ENCODE data around the gene CDH4. TPM values are rescaled to one million over a fixed set of nuclear protein-coding genes. Genes with fewer than 3 reads are reported as not detected.

Gene CDH4
- total RNA-seq, 1 donor from 2014 or later, result 3.2 TPM

DNA sequence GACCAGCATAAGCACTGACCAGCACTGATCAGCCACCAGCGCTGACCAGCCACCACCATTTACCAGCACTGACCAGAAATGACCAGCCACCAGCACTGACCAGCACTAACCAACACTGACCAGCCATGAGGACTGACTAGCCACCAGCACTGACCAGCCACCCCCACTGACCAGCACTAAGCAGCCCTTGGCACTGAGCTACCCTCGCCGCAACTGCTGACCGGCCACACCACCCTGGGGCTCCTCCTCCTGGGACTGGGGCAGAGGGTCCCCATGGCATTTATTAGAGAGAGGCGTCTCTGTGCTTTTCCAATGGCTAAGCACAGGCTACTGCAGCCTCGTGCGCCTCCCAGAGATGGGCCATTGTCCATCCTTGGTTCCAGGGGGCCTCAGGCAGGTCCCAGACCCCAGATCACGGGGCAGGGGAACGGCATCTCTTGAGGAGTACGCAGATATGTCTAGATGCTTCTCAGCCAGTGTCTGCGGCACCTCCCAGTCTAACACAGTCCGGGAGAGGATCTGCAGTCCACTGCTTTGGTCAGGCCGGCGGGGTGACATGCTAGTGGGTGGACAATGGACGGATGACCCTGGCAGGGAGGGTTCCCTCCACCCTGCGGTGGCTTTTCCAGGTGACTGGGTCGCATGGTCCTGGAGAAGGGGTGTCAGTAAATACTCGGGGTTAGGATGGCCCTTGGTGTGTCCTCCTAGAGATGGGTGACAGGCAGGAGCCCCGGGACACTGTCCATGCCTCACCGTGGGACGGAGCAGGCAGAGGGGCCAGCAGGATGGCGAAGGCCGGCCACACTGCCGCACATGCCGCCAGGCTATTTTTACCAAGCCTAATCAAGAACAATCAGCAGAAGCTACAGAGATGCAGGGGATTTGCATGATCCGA, 645.6 kb downstream of the CDH4 start:
- H4K20me1 ChIP-seq (ENCODE audit: insufficient read depth, low read length), result no peaks in the 10 kb centered on the region
- H3K36me3 ChIP-seq (ENCODE audit: insufficient read depth, low read length), result no peaks in the 10 kb centered on the region

DNA sequence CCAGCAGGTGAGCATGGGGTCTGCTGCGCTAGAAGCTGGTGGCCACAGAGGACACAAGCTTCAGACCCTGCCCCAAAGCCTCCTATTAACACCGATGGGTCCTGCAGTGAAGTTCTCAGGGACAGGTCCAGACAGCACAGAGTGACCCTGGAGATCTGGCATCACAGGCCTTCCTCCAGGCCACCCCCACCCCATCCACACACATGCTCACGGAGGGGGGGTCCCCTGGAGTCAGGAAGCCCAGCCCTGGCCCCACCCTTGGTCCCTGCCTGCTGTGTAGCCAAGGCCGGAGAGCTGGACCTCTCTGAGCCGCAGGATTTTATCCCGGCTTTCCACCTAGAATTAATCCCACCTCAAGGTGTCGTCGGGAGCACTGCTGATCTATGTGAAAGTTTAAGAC, 646.3 kb downstream of the CDH4 start:
- Histone ChIP-seq H3K79me2 (ENCODE audit: insufficient read depth, low read length) (no peaks in the 10 kb centered on the region), H3K4me1 (ENCODE audit: insufficient read depth, low read length) (no peaks in the 10 kb centered on the region), H4K20me1 (ENCODE audit: insufficient read depth, low read length) (no peaks in the 10 kb centered on the region), H3K9me3 (ENCODE audit: insufficient read depth, low read depth, low read length) (no peaks in the 10 kb centered on the region), H3K27me3 (ENCODE audit: insufficient read depth, low read length) (no peaks in the 10 kb centered on the region), H3K4me2 (ENCODE audit: low read length) (no peak overlapping the region), H3K4me3 (ENCODE audit: insufficient read depth, low read depth, low read length) (no peak overlapping the region), H3K27ac (ENCODE audit: low read depth, low read length) (no peak overlapping the region), H2AFZ (ENCODE audit: low read depth, low read length) (no peak overlapping the region), H3K36me3 (ENCODE audit: insufficient read depth, low read length) (no peaks in the 10 kb centered on the region), H3K9ac (ENCODE audit: low read length) (no peak overlapping the region)
- DNase-seq (ENCODE audit: low read depth) (no peak), FAIRE-seq (no peak)
- Mint-ChIP-seq H3K9me3 (ENCODE audit: unreplicated experiment) (no peaks in the 10 kb centered on the region), H3K27me3 (ENCODE audit: low read depth, unreplicated experiment) (peaks cover 34% of the 10 kb centered on the region), H3K4me1 (ENCODE audit: low read depth, unreplicated experiment) (peaks cover 5% of the 10 kb centered on the region), H3K36me3 (ENCODE audit: low read depth, unreplicated experiment) (no peaks in the 10 kb centered on the region), H3K4me3 (ENCODE audit: unreplicated experiment) (no peak overlapping the region), H3K27ac (ENCODE audit: unreplicated experiment) (no peak overlapping the region)
- no peak for TF ChIP-seq EZH2 (IDR thresholded peaks at IDR 0.05; ENCODE audit: insufficient read depth, low read length)
- TF ChIP-seq, protein P1, sequence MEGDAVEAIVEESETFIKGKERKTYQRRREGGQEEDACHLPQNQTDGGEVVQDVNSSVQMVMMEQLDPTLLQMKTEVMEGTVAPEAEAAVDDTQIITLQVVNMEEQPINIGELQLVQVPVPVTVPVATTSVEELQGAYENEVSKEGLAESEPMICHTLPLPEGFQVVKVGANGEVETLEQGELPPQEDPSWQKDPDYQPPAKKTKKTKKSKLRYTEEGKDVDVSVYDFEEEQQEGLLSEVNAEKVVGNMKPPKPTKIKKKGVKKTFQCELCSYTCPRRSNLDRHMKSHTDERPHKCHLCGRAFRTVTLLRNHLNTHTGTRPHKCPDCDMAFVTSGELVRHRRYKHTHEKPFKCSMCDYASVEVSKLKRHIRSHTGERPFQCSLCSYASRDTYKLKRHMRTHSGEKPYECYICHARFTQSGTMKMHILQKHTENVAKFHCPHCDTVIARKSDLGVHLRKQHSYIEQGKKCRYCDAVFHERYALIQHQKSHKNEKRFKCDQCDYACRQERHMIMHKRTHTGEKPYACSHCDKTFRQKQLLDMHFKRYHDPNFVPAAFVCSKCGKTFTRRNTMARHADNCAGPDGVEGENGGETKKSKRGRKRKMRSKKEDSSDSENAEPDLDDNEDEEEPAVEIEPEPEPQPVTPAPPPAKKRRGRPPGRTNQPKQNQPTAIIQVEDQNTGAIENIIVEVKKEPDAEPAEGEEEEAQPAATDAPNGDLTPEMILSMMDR (IDR thresholded peaks at IDR 0.05; ENCODE audit: insufficient read depth, low read depth, low read length), result no peak

More for the DNA sequence above, 645.6 kb downstream of the CDH4 start:
- no peaks in the 10 kb centered on the region for H3K36me3 Mint-ChIP-seq (ENCODE audit: low read depth, unreplicated experiment)
- H3K4me3 Mint-ChIP-seq (ENCODE audit: unreplicated experiment), result no peak overlapping the region
- DNase-seq (ENCODE audit: low read depth) (no peak), FAIRE-seq (no peak)
- H3K9me3 Mint-ChIP-seq (ENCODE audit: unreplicated experiment), result no peaks in the 10 kb centered on the region
- Histone ChIP-seq H3K9ac (ENCODE audit: low read length) (no peak overlapping the region), H3K79me2 (ENCODE audit: insufficient read depth, low read length) (no peaks in the 10 kb centered on the region), H3K4me3 (ENCODE audit: insufficient read depth, low read depth, low read length) (no peak overlapping the region), H3K9me3 (ENCODE audit: insufficient read depth, low read depth, low read length) (no peaks in the 10 kb centered on the region), H3K27ac (ENCODE audit: low read depth, low read length) (no peak overlapping the region), H3K4me1 (ENCODE audit: insufficient read depth, low read length) (no peaks in the 10 kb centered on the region), H3K4me2 (ENCODE audit: low read length) (no peak overlapping the region), H3K27me3 (ENCODE audit: insufficient read depth, low read length) (no peaks in the 10 kb centered on the region), H2AFZ (ENCODE audit: low read depth, low read length) (no peak overlapping the region)
- TF ChIP-seq EZH2 (IDR thresholded peaks at IDR 0.05; ENCODE audit: insufficient read depth, low read length), result no peak
- TF ChIP-seq, protein P1 (IDR thresholded peaks at IDR 0.05; ENCODE audit: insufficient read depth, low read depth, low read length), result no peak
- peaks cover 34% of the 10 kb centered on the region for H3K27me3 Mint-ChIP-seq (ENCODE audit: low read depth, unreplicated experiment)
- H3K27ac Mint-ChIP-seq (ENCODE audit: unreplicated experiment), result no peak overlapping the region
- H3K4me1 Mint-ChIP-seq (ENCODE audit: low read depth, unreplicated experiment), result peaks cover 5% of the 10 kb centered on the region

Measured in astrocyte (in vitro differentiated cells and primary cell).